Measurements from ENCODE around the gene ZDHHC3.

DNA sequence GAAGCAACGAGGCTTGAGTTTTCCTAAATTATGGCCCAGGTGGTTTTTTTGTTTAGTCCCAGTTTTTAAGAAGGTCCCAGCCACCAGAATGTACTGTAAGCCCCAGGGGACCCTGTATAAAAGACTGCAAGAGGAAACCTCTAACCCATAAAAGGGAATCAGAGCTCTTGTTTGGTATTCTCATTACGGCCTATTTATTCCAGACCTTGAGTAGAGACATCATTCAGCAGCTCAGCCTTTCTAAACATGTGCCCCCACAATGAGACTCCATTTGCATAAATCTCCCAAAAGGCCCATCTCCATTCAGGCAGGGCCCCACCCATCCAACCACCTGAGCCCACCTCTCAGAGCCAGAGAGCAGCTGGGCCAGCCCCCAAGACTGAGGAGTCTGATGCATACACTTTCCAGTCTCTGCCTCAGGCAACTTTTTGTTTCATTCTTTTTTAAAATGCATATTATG lies 25.7 kb downstream of the ZDHHC3 start:
- no peak for TF ChIP-seq POLR2A (IDR thresholded peaks at IDR 0.05)
- TF ChIP-seq, protein P1, sequence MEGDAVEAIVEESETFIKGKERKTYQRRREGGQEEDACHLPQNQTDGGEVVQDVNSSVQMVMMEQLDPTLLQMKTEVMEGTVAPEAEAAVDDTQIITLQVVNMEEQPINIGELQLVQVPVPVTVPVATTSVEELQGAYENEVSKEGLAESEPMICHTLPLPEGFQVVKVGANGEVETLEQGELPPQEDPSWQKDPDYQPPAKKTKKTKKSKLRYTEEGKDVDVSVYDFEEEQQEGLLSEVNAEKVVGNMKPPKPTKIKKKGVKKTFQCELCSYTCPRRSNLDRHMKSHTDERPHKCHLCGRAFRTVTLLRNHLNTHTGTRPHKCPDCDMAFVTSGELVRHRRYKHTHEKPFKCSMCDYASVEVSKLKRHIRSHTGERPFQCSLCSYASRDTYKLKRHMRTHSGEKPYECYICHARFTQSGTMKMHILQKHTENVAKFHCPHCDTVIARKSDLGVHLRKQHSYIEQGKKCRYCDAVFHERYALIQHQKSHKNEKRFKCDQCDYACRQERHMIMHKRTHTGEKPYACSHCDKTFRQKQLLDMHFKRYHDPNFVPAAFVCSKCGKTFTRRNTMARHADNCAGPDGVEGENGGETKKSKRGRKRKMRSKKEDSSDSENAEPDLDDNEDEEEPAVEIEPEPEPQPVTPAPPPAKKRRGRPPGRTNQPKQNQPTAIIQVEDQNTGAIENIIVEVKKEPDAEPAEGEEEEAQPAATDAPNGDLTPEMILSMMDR (IDR thresholded peaks at IDR 0.05), result no peak
- TF ChIP-seq EP300 (IDR thresholded peaks at IDR 0.05), result no peak

Data from tibial nerve (tissue), 4 donors.